K562 (cell line): ENCODE data around the gene G6PC2. TPM values are rescaled to one million over a fixed set of nuclear protein-coding genes. Genes with fewer than 3 reads are reported as not detected.

Experiments
- ATAC-seq: fragments of 200-7000 bp; cut with Tn5 transposase; 3 replicates; pipeline ENCODE4 v1.9.1; 2020; ENCODE audit warnings: moderate library complexity
- BruUV-seq: library from RNA; stranded (reverse); fragments of 400-500 nt; replicated peaks from 2 replicates; lab custom pipeline; 2021; lab: Mats Ljungman, UMichigan
- CTCF ChIA-PET: fragments of 300-600 bp; formaldehyde crosslinking; extraction: SDS; loops from one replicate; lab custom pipeline; 2021; ENCODE audit warnings: low intra/inter-chr PET ratio; lab: Yijun Ruan, JAX
- POLR2A ChIA-PET: fragments of 300-600, 350-650 bp; sonication (Branson Sonifier 250); formaldehyde crosslinking; extraction: SDS; loops from one replicate; lab custom pipeline; 2021; ENCODE audit warnings: antibody characterized with exemption, inconsistent platforms; lab: Yijun Ruan, JAX
- DNase-seq, 4 experiments: peaks; one replicate each; pipeline versions ENCODE4 v3.0.0 to v3.0.0-alpha.2; 2011 to 2018; ENCODE audit warnings: low spot score in 3 of 4, mixed read lengths in 3 of 4; ENCODE audit errors: extremely low read depth in 1 of 4
- FAIRE-seq: peaks from 2 replicates; lab custom pipeline; 2011; peaks lifted over from hg19 to GRCh38; lab: Jason Lieb, UNC
- H2AFZ ChIP-seq: 2 replicates; pipeline ENCODE4 v1.6.0; 2011; ENCODE audit warnings: low read depth, low read length, control low read depth, inconsistent platforms
- H3K27ac ChIP-seq: fragments of 200-600 bp; 3 replicates; pipeline ENCODE4 v1.8.0; 2011; ENCODE audit warnings: low read depth, mild to moderate bottlenecking, control low read depth, inconsistent platforms, low read length, moderate library complexity, mixed read lengths; ENCODE audit errors: extremely low read depth
- H3K27me3 ChIP-seq, 2 experiments: fragments of 300-600 bp in 1 of 2; 2 replicates in 1 of 2; 3 replicates in 1 of 2; pipeline versions ENCODE4 v1.6.0 to v1.8.0; 2011; ENCODE audit warnings: inconsistent platforms in 2 of 2, low read length in 2 of 2, mild to moderate bottlenecking in 1 of 2, mixed read lengths in 1 of 2, moderate library complexity in 1 of 2; ENCODE audit not compliant: control insufficient read depth in 2 of 2, insufficient read depth in 2 of 2
- H3K36me3 ChIP-seq: fragments of 300-600 bp; 3 replicates; pipeline ENCODE4 v1.8.0; 2011; ENCODE audit warnings: mild to moderate bottlenecking, low read length, inconsistent platforms; ENCODE audit not compliant: control insufficient read depth, insufficient read depth
- H3K4me1 ChIP-seq, 2 experiments: fragments of 200-600 bp in 1 of 2; replicated peaks in 1 of 2; 2 replicates in 1 of 2; 3 replicates in 1 of 2; pipeline versions ENCODE4 v1.5.1 to v1.8.0; 2011; ENCODE audit warnings: inconsistent platforms in 2 of 2, low read length in 2 of 2, mild to moderate bottlenecking in 1 of 2, mixed read lengths in 1 of 2, moderate library complexity in 1 of 2; ENCODE audit not compliant: control insufficient read depth in 2 of 2, insufficient read depth in 2 of 2
- H3K4me2 ChIP-seq: 2 replicates; pipeline ENCODE4 v1.6.1; 2011; ENCODE audit warnings: low read length, control low read depth, inconsistent platforms, mixed read lengths; ENCODE audit not compliant: insufficient read depth
- H3K4me3 ChIP-seq: fragments of 200-600 bp; sonication (generic), shearing (Covaris generic); 2 replicates; pipeline ENCODE4 v1.5.1; 2016; ENCODE audit warnings: control low read depth, inconsistent platforms
- H3K79me2 ChIP-seq: fragments of 200-600 bp; 3 replicates; pipeline ENCODE4 v1.8.0; 2011; ENCODE audit warnings: low read length, inconsistent platforms; ENCODE audit not compliant: control insufficient read depth, insufficient read depth
- H3K9ac ChIP-seq, 2 experiments: 2 replicates each; pipeline versions ENCODE4 v1.6.0 to v1.6.1; 2011; ENCODE audit warnings: low read depth in 2 of 2, low read length in 2 of 2, control low read depth in 1 of 2, inconsistent platforms in 1 of 2, mild to moderate bottlenecking in 1 of 2, mixed read lengths in 1 of 2; ENCODE audit not compliant: insufficient read depth in 1 of 2
- H3K9me1 ChIP-seq: one replicate; pipeline ENCODE4 v1.6.0; 2011; ENCODE audit warnings: inconsistent platforms, mild to moderate bottlenecking, low read length, moderate library complexity; ENCODE audit not compliant: control insufficient read depth, insufficient read depth
- H3K9me3 ChIP-seq: replicated peaks from 2 replicates; pipeline ENCODE4 v1.5.1; 2011; ENCODE audit warnings: low read depth, low read length, inconsistent platforms; ENCODE audit not compliant: control insufficient read depth, insufficient read depth
- H4K20me1 ChIP-seq: replicated peaks from 2 replicates; pipeline ENCODE4 v1.6.1; 2011; ENCODE audit warnings: low read length, inconsistent platforms, mixed read lengths; ENCODE audit not compliant: control insufficient read depth, insufficient read depth
- KAT2B ChIP-seq: IDR thresholded peaks from one replicate; pipeline ENCODE4 v1.6.1; 2012; ENCODE audit warnings: low read depth, mild to moderate bottlenecking, control low read depth, inconsistent platforms, low read length, moderate library complexity
- KDM4B ChIP-seq, 2 experiments: fragments of 450-650 bp in 1 of 2; sonication (generic) in 1 of 2; IDR thresholded peaks; 2 replicates each; pipeline ENCODE4 v1.6.1; 2016 to 2017; ENCODE audit warnings: borderline replicate concordance in 2 of 2, antibody characterized with exemption in 1 of 2, low read depth in 1 of 2, mild to moderate bottlenecking in 1 of 2
- MAFK ChIP-seq: IDR thresholded peaks from 2 replicates; pipeline ENCODE4 v1.6.1; 2011; ENCODE audit warnings: low read length, improper control_type of control experiment
- MTA3 ChIP-seq: fragments of 450-650 bp; formaldehyde crosslinking; IDR thresholded peaks from 2 replicates; pipeline ENCODE4 v1.6.1; 2017; ENCODE audit warnings: mild to moderate bottlenecking, borderline replicate concordance
- PHB ChIP-seq: fragments of 250-450 bp; sonication (Bioruptor Pico); IDR thresholded peaks from 2 replicates; pipeline ENCODE4 v1.5.0; 2021
- SIX5 ChIP-seq, 2 experiments: IDR thresholded peaks; 2 replicates each; pipeline ENCODE4 v1.6.1; 2011; ENCODE audit warnings: low read length in 2 of 2, borderline replicate concordance in 1 of 2, low read depth in 1 of 2, mild to moderate bottlenecking in 1 of 2, moderate library complexity in 1 of 2; ENCODE audit not compliant: insufficient read depth in 1 of 2
- ZNF316 ChIP-seq: fragments of 450-650 bp; IDR thresholded peaks from 2 replicates; pipeline ENCODE4 v1.6.1; 2016
- WGBS: fragments of 100-300 bp; shearing (Covaris generic); methylation state at CpG from one replicate; pipeline ENCODE4 v1.1.6; 2016; ENCODE audit warnings: low coverage, mixed read lengths; ENCODE audit not compliant: insufficient coverage; ENCODE audit errors: missing lambda C conversion rate; 5-methylcytosine and 5-hydroxymethylcytosine counted together
- in situ Hi-C: fragments of 300-500 bp; cut with MboI; formaldehyde crosslinking; loops from 4 replicates; pipeline ENCODE4 v1.15.0; 2018; ENCODE audit warnings: inconsistent platforms, mixed read lengths
- intact Hi-C: fragments of 100-400 bp; cut with micrococcal nuclease; formaldehyde crosslinking; loops from 2 replicates; pipeline ENCODE4 v1.14.2; 2022
- polyA plus RNA-seq, 8 experiments: library from polyadenylated mRNA; depleted of rRNA in 4 of 8; stranded (reverse) in 5 of 8; unstranded in 3 of 8; fragments of >200 nt; fragmentation: Nextera tagmentation in 2 of 8; fragmentation: Illumina TruSeq in 1 of 8; extraction: Ambion mirVana in 2 of 8; extraction: Trizol in 1 of 8; gene quantifications; 2 replicates each; pipeline versions ENCODE4 v1.2.1 to v1.2.3, GENCODE V29; 2011 to 2014; ENCODE audit warnings: inconsistent platforms in 1 of 8, missing spikeins in 1 of 8
- total RNA-seq, 7 experiments: library from RNA; depleted of rRNA in 6 of 7; stranded (reverse); fragments of >200 nt in 6 of 7; fragmentation: Illumina TruSeq in 2 of 7; extraction: Trizol in 2 of 7; gene quantifications; 2 replicates each; pipeline versions ENCODE4 v1.2.1 to v1.2.3, GENCODE V29; 2011 to 2021; ENCODE audit warnings: low replicate concordance in 1 of 7
- TF ChIP-seq, protein P1 (sequence below): sonication (generic); formaldehyde crosslinking; IDR thresholded peaks from 2 replicates; pipeline ENCODE4 v1.8.0; 2023; ENCODE audit warnings: mild to moderate bottlenecking, missing genetic modification reagents
- TF ChIP-seq, protein P2 (sequence below): sonication (generic); formaldehyde crosslinking; IDR thresholded peaks from 2 replicates; pipeline ENCODE4 v1.8.0; 2022; ENCODE audit warnings: missing genetic modification reagents, mild to moderate bottlenecking, moderate library complexity, borderline replicate concordance

G6PC2 gene
- total and polyA plus RNA-seq, 9 of the 15 experiments (the other 6 are each of a cell fraction or from before 2014, with no cell fraction given), result 0.03 to 0.15 TPM; not detected in 7

DNA sequence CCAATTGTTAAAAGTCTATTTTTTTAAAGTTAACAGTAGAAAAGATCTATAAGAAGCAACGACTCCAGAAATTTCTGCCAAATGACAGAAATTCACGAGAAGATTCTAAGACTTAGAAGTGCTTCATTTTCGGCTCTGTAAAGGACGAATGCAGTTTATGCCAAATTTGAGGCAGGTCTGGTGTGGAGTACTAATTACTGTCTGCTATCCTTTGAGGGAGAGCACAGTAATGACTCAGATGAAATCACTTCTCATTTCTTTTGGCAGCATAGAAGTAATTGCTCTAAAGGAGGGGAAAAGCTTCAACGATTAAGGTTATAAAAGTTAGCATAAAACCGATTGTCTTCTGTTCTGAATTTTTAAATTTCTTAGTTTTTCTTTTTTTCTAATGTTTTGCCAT lies 11.4 kb downstream of the G6PC2 start:
- BruUV-seq, result no TSS peak
- DNase-seq (no peak), ATAC-seq (no peak), FAIRE-seq (no peak)
- H3K9ac ChIP-seq, result no peak overlapping the region
- WGBS, result 32% methylated on average over 6 of the region's 6 CpGs
- H3K4me1 ChIP-seq, result peaks cover 3 to 4% of the 10 kb centered on the region in 2 experiments; a peak in 3 of 5 replicates
- H2AFZ ChIP-seq, result 0 out of 2 replicates have a peak overlapping the region, but pooled peaks have one; percentile 6
- TF ChIP-seq, protein P1, sequence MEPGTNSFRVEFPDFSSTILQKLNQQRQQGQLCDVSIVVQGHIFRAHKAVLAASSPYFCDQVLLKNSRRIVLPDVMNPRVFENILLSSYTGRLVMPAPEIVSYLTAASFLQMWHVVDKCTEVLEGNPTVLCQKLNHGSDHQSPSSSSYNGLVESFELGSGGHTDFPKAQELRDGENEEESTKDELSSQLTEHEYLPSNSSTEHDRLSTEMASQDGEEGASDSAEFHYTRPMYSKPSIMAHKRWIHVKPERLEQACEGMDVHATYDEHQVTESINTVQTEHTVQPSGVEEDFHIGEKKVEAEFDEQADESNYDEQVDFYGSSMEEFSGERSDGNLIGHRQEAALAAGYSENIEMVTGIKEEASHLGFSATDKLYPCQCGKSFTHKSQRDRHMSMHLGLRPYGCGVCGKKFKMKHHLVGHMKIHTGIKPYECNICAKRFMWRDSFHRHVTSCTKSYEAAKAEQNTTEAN (CRISPR knock-in tag), result no peak
- TF ChIP-seq PHB (CRISPR knock-in tag) (no peak), SIX5 (IDR thresholded peaks at IDR 0.05; ENCODE audit: borderline replicate concordance in 1 of 2, insufficient read depth in 1 of 2, low read depth in 1 of 2, low read length in 2 of 2) (no peak), MAFK (no peak), KAT2B (no peak), ZNF316 (no peak), KDM4B (IDR thresholded peaks at IDR 0.05; ENCODE audit: borderline replicate concordance in 2 of 2, low read depth in 1 of 2) (no peak), MTA3 (no peak)
- TF ChIP-seq, protein P2, sequence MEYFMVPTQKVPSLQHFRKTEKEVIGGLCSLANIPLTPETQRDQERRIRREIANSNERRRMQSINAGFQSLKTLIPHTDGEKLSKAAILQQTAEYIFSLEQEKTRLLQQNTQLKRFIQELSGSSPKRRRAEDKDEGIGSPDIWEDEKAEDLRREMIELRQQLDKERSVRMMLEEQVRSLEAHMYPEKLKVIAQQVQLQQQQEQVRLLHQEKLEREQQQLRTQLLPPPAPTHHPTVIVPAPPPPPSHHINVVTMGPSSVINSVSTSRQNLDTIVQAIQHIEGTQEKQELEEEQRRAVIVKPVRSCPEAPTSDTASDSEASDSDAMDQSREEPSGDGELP (CRISPR knock-in tag), result no peak
- no peaks in the 10 kb centered on the region for H3K79me2 ChIP-seq
- intact Hi-C loops (no loop called here), in situ Hi-C loops (loop anchor here (25.0 kb wide), 1 partner anchor 975 kb away; no protein-coding TSS in a partner anchor)
- no peaks in the 10 kb centered on the region for H3K27me3 ChIP-seq
- no peaks in the 10 kb centered on the region for H4K20me1 ChIP-seq
- H3K4me2 ChIP-seq, result no peak overlapping the region
- CTCF ChIA-PET, result no interaction called here
- H3K9me1 ChIP-seq, result no peaks in the 10 kb centered on the region
- peaks cover 11% of the 10 kb centered on the region for H3K9me3 ChIP-seq
- H3K4me3 ChIP-seq, result no peak overlapping the region
- no peak overlapping the region for H3K27ac ChIP-seq
- H3K36me3 ChIP-seq, result no peaks in the 10 kb centered on the region
- POLR2A ChIA-PET, result no interaction called here
